ENCODE measurements around the gene MED4. TPM values are rescaled to one million over a fixed set of nuclear protein-coding genes. Genes with fewer than 3 reads are reported as not detected.

Gene MED4
- total and polyA plus RNA-seq, 2 of the 8 experiments (the other 6 are each of a cell fraction or from before 2014, with no cell fraction given): 25.7 to 48.1 TPM

DNA sequence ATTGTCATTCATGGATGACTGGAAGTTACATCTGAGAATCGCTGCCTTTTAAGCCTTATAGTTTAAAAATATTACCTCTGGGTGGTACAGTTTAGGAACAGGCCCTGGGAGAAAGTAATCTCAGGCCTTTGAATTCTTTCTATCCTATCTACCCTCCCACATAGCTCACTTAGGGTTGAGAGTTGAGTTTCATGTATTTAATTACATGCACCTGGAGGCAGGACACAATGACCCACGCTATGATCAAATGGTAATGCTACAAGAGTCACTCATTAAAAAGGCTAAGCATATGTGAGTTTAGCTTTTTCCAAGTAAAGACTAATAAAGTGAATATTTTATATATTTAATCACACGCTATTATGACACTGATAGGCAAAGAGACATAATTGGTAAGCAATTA, 25.3 kb upstream of the MED4 start (continued):
- TF ChIP-seq SUZ12 (IDR thresholded peaks at IDR 0.05; ENCODE audit: low read length) (no peak), POLR2A (IDR thresholded peaks at IDR 0.05; ENCODE audit: control extremely low read depth in 1 of 2, low read depth in 2 of 2, low read length in 2 of 2) (no peak), HDAC6 (IDR thresholded peaks at IDR 0.05; ENCODE audit: low read depth, low read length) (no peak), RFX5 (IDR thresholded peaks at IDR 0.05; ENCODE audit: borderline replicate concordance, low read depth, low read length) (no peak), NRF1 (IDR thresholded peaks at IDR 0.05; ENCODE audit: low read depth, low read length) (no peak), ASH2L (IDR thresholded peaks at IDR 0.05; ENCODE audit: low read length) (no peak)
